Suppressor macrophage treated with lipopolysaccharide for 1 hour (primary cell): ENCODE data around the gene EPAS1.
"Not testable (repeated sequence)": the region's sequence is repeated elsewhere in the genome, so short reads cannot be mapped to it uniquely, and the experiment has no call there.

Experiments
- DNase-seq, 3 donors: peaks; one replicate each; pipeline ENCODE4 v3.0.0-alpha.2; 2020 to 2022

Gene EPAS1

GRCh38 chr2:46385786-46386577 is 88.8 kb downstream of the EPAS1 start:
- DNase-seq, result peak; percentile 70 to 89 (median 88)

GRCh38 chr2:46386763-46387162 is 89.6 kb downstream of the EPAS1 start:
- DNase-seq, result no peak

DNA sequence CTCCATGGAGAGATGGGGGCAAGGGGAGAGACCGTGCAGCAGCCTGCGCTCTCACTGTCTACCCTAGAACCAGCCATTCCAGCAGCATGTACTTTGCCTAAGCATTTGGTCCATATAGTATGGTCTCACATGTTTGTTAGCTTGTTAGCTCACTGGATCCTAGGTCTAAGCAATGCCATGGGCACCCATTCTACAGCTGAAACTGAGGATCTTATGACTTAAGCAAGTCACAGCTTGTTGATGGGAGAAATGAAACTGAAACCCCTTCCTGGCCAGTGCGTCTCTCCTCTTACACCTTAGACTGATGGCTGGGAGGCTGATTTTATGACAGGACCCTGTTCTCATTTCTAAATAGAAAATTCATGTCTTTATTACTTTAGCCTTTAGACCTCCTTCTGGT is 90.1 kb downstream of the EPAS1 start:
- DNase-seq, result peak in 2 of 3 donors; percentile 31 to 34

GRCh38 chr2:46387886-46388515 is 90.8 kb downstream of the EPAS1 start:
- no peak for DNase-seq

DNA sequence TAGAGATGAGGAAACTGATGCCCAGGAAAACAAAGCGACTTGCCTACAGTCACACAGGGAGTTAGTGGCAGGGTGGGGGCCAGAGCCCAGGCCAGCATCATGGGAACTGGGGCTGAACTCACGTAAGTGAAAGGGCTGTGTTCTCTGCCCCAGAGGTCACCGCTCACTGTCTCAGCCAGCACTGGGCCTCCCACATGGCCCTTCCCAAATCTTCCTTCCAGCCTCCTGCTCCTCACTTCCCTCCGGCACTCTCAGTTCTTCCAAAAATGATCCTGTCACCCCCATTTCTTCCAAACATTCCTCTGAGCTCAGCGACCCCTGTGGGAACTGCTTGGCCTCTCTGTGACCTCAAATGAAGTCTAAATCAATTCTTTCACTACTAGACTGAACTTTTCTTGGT is 91.7 kb downstream of the EPAS1 start:
- DNase-seq, result no peak

DNA sequence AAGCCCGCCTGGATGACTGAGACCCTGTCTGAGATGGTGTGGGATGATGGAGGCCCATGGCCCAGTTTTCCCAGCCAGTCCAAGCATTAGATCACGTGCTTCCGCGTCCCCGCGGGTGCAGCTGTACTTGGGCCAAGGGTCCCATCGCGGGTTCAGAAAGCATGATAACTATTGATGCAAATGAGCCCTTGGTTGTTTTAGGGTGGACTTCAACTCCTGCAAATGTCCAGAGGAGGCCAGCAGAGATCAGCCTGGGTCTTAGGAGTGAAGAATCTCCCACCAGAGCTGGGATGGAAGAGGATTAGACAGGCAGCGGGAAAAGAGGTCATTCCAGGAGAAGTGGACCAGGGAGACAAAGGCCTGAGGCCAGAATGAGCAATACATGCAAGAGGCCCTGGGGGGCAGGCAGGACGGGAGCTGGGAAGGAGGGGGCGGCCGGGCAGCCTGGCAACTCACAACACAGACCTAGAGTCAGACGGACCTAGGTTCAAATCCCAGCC is 92.3 kb downstream of the EPAS1 start:
- no peak for DNase-seq

GRCh38 chr2:46390036-46390435 is 92.8 kb downstream of the EPAS1 start:
- no peak for DNase-seq

- DNase-seq, result no peak
These were observed 93.7 kb downstream of the EPAS1 start for GRCh38 chr2:46390901-46391395.

DNA sequence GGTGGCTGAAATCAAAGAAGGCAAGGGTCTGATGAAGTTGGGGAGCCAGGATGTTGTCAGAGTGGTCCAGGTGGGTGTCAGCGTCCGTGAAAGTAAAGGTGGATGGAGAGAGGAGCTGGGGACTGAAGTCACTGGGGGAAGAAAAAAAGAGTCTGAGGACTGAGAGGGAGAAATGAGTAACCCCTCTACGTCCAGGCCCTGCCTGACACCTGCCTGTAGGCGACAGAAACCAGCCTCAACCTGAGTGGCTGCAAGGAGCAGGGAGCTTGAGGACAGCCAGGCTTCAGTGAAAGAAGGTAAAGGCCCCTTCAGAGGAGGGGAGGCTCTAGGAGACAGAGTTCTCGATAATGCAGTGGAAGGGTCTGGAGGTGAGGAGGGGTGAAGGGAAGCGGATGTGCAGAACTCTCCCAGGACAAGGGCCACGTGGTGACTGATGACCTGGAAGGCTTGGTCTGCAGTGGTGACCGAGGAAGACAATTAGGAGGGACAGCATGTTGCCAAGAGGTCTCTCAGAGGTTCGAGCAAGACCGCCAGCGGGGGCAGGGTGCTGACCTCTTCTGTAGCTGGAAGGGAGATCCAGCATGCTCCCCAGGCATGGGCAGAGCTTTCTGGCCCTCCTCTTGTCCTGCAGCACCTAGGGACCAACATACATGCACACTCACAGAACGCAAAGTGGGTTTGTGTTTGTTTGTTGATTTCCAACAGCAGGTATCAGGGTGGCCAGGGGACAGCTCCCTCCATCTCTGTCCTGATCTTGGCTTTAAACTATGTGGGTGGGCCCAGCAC is 95.5 kb downstream of the EPAS1 start:
- no peak for DNase-seq

DNA sequence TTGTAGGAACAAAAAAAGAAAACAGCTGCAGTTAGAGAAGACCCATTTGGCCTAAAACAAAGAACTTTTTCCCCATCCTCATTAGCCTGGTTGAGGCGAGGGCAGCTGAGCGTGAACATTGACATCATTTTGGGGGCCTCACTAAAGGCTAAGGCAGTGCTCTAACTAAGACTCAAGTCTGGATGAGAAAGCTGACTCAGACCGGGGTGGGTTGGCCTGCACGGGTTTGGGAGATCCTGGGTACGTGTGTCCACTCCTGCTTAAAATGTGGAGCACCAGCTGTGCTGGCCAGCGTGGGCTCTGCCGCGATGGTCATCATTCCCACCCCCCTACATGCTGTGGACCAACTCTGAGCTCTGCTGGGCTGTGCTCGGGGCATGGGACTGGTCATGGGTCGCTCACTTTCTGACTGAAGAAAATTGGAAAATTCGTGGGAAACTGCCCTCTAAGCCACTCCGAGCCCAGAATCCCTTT is 96.2 kb downstream of the EPAS1 start:
- DNase-seq, result no peak

DNA sequence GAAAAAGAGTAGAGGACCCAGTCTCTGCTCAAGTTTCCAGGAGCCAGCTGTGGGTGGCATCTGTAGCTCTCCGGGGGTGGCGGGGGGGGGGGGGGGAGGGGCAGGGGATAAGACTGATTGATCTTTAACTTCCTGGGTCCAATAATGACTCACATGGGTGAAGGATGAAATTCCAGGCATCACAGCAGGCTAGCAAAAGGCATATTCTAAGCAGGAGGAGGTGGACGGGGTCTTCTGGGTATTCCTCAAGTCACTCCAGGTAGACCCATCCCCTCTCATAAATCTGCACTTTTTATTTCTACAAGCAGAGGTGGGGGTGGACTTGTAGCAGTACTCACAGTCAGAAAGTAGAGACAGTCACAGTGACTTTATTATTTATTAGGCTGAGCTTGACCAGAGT is 96.7 kb downstream of the EPAS1 start:
- no peak for DNase-seq

- DNase-seq, result peak in 2 of 3 donors; percentile 22 to 44
These were observed 97.7 kb downstream of the EPAS1 start for GRCh38 chr2:46394649-46395510.

- not testable (repeated sequence) for DNase-seq
These were observed 98.5 kb downstream of the EPAS1 start for GRCh38 chr2:46395730-46396129.

DNA sequence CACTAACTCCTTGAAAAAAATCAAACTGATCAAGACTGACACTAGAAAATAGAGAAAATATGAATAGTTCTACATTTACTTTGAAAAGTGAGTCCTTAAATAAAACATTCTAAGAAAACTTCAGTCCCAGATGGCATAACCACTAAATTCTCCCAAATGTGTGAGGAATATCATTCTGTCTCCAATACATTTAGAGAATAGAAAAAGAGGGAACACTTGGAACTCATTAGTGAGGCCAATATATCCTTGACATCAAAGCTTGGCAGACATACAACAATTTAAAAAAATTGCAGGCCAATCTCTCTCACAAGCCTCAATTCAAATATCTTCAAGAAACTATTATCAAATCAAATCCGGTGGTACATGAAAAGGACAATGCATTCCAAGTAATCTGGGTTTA is 102.8 kb downstream of the EPAS1 start:
- DNase-seq, result no peak

DNA sequence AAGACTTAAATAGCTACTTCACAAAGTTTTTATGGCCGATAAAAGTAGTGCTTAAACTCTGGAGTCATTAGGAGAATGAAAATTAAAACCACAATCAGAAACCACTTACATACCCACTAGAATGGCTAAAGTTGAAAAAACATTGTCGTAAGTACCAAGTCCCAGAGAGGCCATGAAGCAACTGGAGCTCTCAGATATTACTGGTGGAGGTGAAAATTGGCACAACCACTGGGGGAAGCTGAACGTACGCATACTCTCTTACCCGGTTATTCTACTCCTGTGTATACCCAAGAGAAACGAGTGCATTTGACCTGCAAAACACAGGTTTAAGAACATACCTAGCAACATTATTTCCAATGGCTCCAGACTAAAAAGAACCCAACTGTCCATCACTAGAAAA is 105.7 kb downstream of the EPAS1 start:
- DNase-seq, result no peak

DNA sequence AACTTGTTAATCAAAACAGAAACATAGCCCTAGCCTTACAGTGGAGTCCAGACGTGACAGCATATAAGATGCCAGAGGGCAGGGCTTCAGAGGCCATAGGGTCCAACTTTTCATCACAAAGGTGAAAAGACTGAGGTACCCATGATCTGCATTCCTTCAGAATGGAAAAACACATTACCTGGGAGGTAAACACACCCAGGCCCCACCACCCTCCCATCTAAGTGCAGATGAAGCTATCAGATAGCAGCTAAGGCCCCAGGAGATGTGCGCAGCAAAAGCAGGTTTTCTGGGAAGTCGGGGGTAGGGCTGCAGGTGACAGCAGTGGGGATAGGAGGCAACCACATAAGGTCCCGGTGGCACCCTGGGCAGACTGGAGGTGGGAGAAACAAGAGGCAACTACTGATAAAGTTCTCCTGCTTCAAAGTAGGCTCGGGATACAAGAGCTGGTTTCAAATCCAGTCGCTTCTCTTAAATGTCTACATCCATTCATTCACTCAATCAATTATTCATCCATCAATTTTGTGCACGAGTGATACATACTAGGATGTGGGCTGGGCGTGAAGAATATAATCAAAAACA is 107.1 kb downstream of the EPAS1 start:
- no peak for DNase-seq

GRCh38 chr2:46407852-46408455 is 110.7 kb downstream of the EPAS1 start:
- no peak for DNase-seq

GRCh38 chr2:46409756-46410155 is 112.5 kb downstream of the EPAS1 start:
- DNase-seq, result no peak

GRCh38 chr2:46410273-46411244 is 113.4 kb downstream of the EPAS1 start:
- no peak for DNase-seq

- no peak for DNase-seq
These were observed 114.0 kb downstream of the EPAS1 start for GRCh38 chr2:46411245-46411641.
